Measurements from ENCODE around the gene TSPAN5.

DNA sequence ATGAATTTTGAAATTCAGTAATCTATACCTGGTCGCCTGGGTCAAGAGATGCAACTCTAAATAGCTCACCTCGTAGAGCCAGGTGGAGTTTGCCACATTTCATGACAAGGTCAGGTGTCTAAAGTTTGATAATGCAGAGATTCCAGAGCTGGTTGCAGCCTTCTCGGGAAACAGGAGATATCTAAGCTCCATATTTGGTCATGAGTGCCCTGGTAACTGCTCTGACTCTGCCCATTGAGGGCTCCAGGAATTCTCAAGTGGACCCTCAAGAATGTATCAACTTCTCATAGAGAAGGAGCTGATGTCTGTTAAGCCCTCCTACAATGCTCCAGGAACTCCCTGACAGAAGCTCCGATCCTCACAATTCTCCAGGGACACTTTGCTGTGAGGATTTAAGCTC, 33.2 kb upstream of the TSPAN5 start:
- TF ChIP-seq POLR2A (IDR thresholded peaks at IDR 0.05; ENCODE audit: low read length) (no peak), GATA1 (IDR thresholded peaks at IDR 0.05; ENCODE audit: low read depth, low read length) (no peak)
